Measurements from ENCODE around the gene SECISBP2.

GRCh38 chr9:89274838-89275237, 43.5 kb upstream of the SECISBP2 start:
- TF ChIP-seq CTCF (IDR thresholded peaks at IDR 0.05) (no peak), POLR2A (IDR thresholded peaks at IDR 0.05) (no peak), POLR2AphosphoS5 (IDR thresholded peaks at IDR 0.05; ENCODE audit: insufficient read depth in 1 of 2, low read depth in 1 of 2) (no peak)
